Measurements from ENCODE around the gene ICOS. TPM values are rescaled to one million over a fixed set of nuclear protein-coding genes. Genes with fewer than 3 reads are reported as not detected.
"Not testable (repeated sequence)": the region's sequence is repeated elsewhere in the genome, so short reads cannot be mapped to it uniquely, and the experiment has no call there.

The ICOS gene
- total RNA-seq, 1 experiment from 2014 or later = not detected

- DNase-seq (ENCODE audit: low read depth) = no peak
These were observed 18.3 kb upstream of the ICOS start for GRCh38 chr2:203918264-203918663.

- DNase-seq (ENCODE audit: low read depth) = no peak
These were observed 17.7 kb upstream of the ICOS start for GRCh38 chr2:203918839-203919238.

- DNase-seq (ENCODE audit: low read depth) = no peak
These were observed 10.9 kb upstream of the ICOS start for GRCh38 chr2:203925512-203926158.

- peak; percentile 9 for DNase-seq (ENCODE audit: low read depth)
These were observed 7.7 kb upstream of the ICOS start for GRCh38 chr2:203928849-203929248.

GRCh38 chr2:203931262-203931661 is 5.3 kb upstream of the ICOS start:
- DNase-seq (ENCODE audit: low read depth) = not testable (repeated sequence)

- DNase-seq (ENCODE audit: low read depth) = no peak
These were observed 2.5 kb upstream of the ICOS start for GRCh38 chr2:203934041-203934492.

- no peak for DNase-seq (ENCODE audit: low read depth)
These were observed 1.7 kb upstream of the ICOS start for GRCh38 chr2:203934711-203935438.

GRCh38 chr2:203935568-203935967 is 995 bp upstream of the ICOS start:
- no peak for DNase-seq (ENCODE audit: low read depth)

- no peak for DNase-seq (ENCODE audit: low read depth)
These were observed 386 bp downstream of the ICOS start for GRCh38 chr2:203936949-203937348.

- no peak for DNase-seq (ENCODE audit: low read depth)
These were observed 1.2 kb downstream of the ICOS start for GRCh38 chr2:203937788-203938187.

- DNase-seq (ENCODE audit: low read depth) = no peak
These were observed 3.5 kb downstream of the ICOS start for GRCh38 chr2:203940039-203940438.

GRCh38 chr2:203943493-203944382 is 7.2 kb downstream of the ICOS start:
- DNase-seq (ENCODE audit: low read depth) = not testable (repeated sequence)

GRCh38 chr2:203948733-203949132 is 12.2 kb downstream of the ICOS start:
- no peak for DNase-seq (ENCODE audit: low read depth)

- DNase-seq (ENCODE audit: low read depth) = peak; percentile 6
These were observed 12.7 kb downstream of the ICOS start for GRCh38 chr2:203949228-203949627.

- no peak for DNase-seq (ENCODE audit: low read depth)
These were observed 14.9 kb downstream of the ICOS start for GRCh38 chr2:203951366-203951902.

GRCh38 chr2:203959265-203959664 is 22.7 kb downstream of the ICOS start:
- no peak for DNase-seq (ENCODE audit: low read depth)

- DNase-seq (ENCODE audit: low read depth) = no peak
These were observed 23.1 kb downstream of the ICOS start for GRCh38 chr2:203959672-203960071.

- DNase-seq (ENCODE audit: low read depth) = no peak
These were observed 24.2 kb downstream of the ICOS start for GRCh38 chr2:203960811-203961210.

- DNase-seq (ENCODE audit: low read depth) = not testable (repeated sequence)
These were observed 28.6 kb downstream of the ICOS start for GRCh38 chr2:203965190-203965589.

GRCh38 chr2:203971251-203971650 is 34.7 kb downstream of the ICOS start:
- DNase-seq (ENCODE audit: low read depth) = no peak

GRCh38 chr2:203972066-203972465 is 35.5 kb downstream of the ICOS start:
- DNase-seq (ENCODE audit: low read depth) = no peak

GRCh38 chr2:203973000-203973399 is 36.4 kb downstream of the ICOS start:
- DNase-seq (ENCODE audit: low read depth) = no peak

Measured in LHCN-M2 (cell line).